ENCODE measurements around the gene FRMD6.

FRMD6 gene

DNA sequence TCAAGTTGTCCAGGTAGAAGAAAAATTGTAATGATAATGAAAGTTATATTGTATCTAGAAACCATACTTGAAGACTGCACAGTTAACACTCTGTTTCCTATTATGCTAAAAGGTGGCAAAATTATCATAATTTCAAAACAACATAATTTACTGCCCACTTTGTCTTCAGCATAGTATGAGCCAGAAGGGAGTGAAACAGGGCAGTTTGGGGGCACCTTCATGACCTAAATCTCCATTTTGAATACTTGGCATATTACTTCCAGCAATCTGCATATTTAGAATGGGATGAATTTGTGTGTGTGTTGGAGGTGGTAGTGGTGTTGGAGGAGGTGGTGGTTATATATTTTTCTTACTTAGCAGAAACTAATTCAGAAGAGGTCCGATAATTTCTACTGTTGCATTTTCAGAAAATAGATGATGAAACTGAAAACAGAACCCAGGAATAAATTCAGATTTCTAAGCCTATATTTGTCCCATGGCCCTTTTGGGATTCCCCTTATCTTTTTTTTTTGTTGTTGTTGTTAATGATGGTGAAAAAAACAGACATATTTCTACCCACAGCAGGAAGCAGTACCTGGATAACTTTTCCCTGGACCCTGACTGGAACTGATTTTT is 26.6 kb upstream of the FRMD6 start:
- TF ChIP-seq, protein P1, sequence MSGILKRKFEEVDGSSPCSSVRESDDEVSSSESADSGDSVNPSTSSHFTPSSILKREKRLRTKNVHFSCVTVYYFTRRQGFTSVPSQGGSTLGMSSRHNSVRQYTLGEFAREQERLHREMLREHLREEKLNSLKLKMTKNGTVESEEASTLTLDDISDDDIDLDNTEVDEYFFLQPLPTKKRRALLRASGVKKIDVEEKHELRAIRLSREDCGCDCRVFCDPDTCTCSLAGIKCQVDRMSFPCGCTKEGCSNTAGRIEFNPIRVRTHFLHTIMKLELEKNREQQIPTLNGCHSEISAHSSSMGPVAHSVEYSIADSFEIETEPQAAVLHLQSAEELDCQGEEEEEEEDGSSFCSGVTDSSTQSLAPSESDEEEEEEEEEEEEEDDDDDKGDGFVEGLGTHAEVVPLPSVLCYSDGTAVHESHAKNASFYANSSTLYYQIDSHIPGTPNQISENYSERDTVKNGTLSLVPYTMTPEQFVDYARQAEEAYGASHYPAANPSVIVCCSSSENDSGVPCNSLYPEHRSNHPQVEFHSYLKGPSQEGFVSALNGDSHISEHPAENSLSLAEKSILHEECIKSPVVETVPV (CRISPR knock-in tag; IDR thresholded peaks at IDR 0.05) = no peak
- TF ChIP-seq, protein P2, sequence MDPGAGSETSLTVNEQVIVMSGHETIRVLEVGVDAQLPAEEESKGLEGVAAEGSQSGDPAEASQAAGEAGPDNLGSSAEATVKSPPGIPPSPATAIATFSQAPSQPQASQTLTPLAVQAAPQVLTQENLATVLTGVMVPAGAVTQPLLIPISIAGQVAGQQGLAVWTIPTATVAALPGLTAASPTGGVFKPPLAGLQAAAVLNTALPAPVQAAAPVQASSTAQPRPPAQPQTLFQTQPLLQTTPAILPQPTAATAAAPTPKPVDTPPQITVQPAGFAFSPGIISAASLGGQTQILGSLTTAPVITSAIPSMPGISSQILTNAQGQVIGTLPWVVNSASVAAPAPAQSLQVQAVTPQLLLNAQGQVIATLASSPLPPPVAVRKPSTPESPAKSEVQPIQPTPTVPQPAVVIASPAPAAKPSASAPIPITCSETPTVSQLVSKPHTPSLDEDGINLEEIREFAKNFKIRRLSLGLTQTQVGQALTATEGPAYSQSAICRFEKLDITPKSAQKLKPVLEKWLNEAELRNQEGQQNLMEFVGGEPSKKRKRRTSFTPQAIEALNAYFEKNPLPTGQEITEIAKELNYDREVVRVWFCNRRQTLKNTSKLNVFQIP (CRISPR knock-in tag; IDR thresholded peaks at IDR 0.05; ENCODE audit: borderline replicate concordance, low read depth) = no peak
- TF ChIP-seq, protein P3, sequence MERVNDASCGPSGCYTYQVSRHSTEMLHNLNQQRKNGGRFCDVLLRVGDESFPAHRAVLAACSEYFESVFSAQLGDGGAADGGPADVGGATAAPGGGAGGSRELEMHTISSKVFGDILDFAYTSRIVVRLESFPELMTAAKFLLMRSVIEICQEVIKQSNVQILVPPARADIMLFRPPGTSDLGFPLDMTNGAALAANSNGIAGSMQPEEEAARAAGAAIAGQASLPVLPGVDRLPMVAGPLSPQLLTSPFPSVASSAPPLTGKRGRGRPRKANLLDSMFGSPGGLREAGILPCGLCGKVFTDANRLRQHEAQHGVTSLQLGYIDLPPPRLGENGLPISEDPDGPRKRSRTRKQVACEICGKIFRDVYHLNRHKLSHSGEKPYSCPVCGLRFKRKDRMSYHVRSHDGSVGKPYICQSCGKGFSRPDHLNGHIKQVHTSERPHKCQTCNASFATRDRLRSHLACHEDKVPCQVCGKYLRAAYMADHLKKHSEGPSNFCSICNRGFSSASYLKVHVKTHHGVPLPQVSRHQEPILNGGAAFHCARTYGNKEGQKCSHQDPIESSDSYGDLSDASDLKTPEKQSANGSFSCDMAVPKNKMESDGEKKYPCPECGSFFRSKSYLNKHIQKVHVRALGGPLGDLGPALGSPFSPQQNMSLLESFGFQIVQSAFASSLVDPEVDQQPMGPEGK (CRISPR knock-in tag; IDR thresholded peaks at IDR 0.05; ENCODE audit: borderline replicate concordance) = no peak
- TF ChIP-seq RARB (CRISPR knock-in tag; IDR thresholded peaks at IDR 0.05) = no peak
- no peak for TF ChIP-seq OSR1 (CRISPR knock-in tag; IDR thresholded peaks at IDR 0.05)
- no peak for TF ChIP-seq GLIS3 (CRISPR knock-in tag; IDR thresholded peaks at IDR 0.05)
- TF ChIP-seq ZFP30 (CRISPR knock-in tag; IDR thresholded peaks at IDR 0.05) = no peak
- TF ChIP-seq ESRRG (CRISPR knock-in tag; IDR thresholded peaks at IDR 0.05) = no peak
- TF ChIP-seq SNAI2 (CRISPR knock-in tag; IDR thresholded peaks at IDR 0.05) = no peak
- no peak for TF ChIP-seq ZFP3 (CRISPR knock-in tag; IDR thresholded peaks at IDR 0.05)
- TF ChIP-seq ZC3H10 (CRISPR knock-in tag; IDR thresholded peaks at IDR 0.05) = no peak
- no peak for TF ChIP-seq ARNTL (CRISPR knock-in tag; IDR thresholded peaks at IDR 0.05; ENCODE audit: borderline replicate concordance, low read depth)
- no peak for TF ChIP-seq PPARA (CRISPR knock-in tag; IDR thresholded peaks at IDR 0.05; ENCODE audit: borderline replicate concordance)
- no peak for TF ChIP-seq ISL1 (CRISPR knock-in tag; IDR thresholded peaks at IDR 0.05)
- TF ChIP-seq, protein P4, sequence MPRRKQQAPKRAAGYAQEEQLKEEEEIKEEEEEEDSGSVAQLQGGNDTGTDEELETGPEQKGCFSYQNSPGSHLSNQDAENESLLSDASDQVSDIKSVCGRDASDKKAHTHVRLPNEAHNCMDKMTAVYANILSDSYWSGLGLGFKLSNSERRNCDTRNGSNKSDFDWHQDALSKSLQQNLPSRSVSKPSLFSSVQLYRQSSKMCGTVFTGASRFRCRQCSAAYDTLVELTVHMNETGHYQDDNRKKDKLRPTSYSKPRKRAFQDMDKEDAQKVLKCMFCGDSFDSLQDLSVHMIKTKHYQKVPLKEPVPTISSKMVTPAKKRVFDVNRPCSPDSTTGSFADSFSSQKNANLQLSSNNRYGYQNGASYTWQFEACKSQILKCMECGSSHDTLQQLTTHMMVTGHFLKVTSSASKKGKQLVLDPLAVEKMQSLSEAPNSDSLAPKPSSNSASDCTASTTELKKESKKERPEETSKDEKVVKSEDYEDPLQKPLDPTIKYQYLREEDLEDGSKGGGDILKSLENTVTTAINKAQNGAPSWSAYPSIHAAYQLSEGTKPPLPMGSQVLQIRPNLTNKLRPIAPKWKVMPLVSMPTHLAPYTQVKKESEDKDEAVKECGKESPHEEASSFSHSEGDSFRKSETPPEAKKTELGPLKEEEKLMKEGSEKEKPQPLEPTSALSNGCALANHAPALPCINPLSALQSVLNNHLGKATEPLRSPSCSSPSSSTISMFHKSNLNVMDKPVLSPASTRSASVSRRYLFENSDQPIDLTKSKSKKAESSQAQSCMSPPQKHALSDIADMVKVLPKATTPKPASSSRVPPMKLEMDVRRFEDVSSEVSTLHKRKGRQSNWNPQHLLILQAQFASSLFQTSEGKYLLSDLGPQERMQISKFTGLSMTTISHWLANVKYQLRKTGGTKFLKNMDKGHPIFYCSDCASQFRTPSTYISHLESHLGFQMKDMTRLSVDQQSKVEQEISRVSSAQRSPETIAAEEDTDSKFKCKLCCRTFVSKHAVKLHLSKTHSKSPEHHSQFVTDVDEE (CRISPR knock-in tag; IDR thresholded peaks at IDR 0.05) = no peak
- no peak for TF ChIP-seq ZNF565 (CRISPR knock-in tag; conservative IDR thresholded peaks at IDR 0.05; ENCODE audit: low read depth)
- TF ChIP-seq BACH2 (CRISPR knock-in tag; IDR thresholded peaks at IDR 0.05; ENCODE audit: borderline replicate concordance) = no peak
- TF ChIP-seq CSDC2 (CRISPR knock-in tag; IDR thresholded peaks at IDR 0.05) = no peak
- TF ChIP-seq ZNF8 (CRISPR knock-in tag; IDR thresholded peaks at IDR 0.05) = no peak
- TF ChIP-seq ZNF70 (CRISPR knock-in tag; IDR thresholded peaks at IDR 0.05) = no peak
- no peak for ATAC-seq

DNA sequence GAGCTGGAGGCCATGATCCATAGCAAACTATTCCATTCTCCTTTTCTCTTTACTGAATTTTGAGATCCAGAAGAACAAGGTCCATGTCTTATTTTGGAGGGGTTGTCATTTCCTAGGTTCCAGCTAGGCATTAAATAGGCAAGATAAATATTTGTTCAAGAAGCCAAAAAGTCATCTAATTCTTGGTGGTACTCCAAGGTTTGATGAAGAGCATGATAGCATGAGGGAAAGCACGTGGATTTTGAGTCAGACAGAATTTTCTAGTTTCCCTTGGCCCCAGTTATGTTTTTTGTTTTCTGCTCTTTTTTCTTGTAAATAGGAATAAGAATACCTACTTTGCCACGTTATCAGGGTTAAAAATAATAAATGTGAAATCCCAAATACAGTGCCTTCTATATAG is 25.5 kb upstream of the FRMD6 start:
- TF ChIP-seq, protein P2 (CRISPR knock-in tag; IDR thresholded peaks at IDR 0.05; ENCODE audit: borderline replicate concordance, low read depth) = no peak
- TF ChIP-seq ZNF565 (CRISPR knock-in tag; conservative IDR thresholded peaks at IDR 0.05; ENCODE audit: low read depth) = no peak
- TF ChIP-seq ARNTL (CRISPR knock-in tag; IDR thresholded peaks at IDR 0.05; ENCODE audit: borderline replicate concordance, low read depth) = no peak
- no peak for TF ChIP-seq CSDC2 (CRISPR knock-in tag; IDR thresholded peaks at IDR 0.05)
- TF ChIP-seq, protein P1 (CRISPR knock-in tag; IDR thresholded peaks at IDR 0.05) = no peak
- TF ChIP-seq ZNF70 (CRISPR knock-in tag; IDR thresholded peaks at IDR 0.05) = no peak
- ATAC-seq = no peak

Measured in SK-N-SH treated with all-trans-retinoic acid at 6 μM for 48 hours (cell line).